CD4-positive, alpha-beta T cell treated with Interleukin-1 beta for 1 hour (primary cell): Measurements from ENCODE around the gene LRRC51.

Experiments used
- DNase-seq, 2 donors: peaks; one replicate each; pipeline ENCODE4 v3.0.0-alpha.2; 2020 to 2022

The LRRC51 gene

GRCh38 chr11:72111300-72112142 is 30.9 kb downstream of the LRRC51 start:
- no peak for DNase-seq

GRCh38 chr11:72112143-72112977 is 31.7 kb downstream of the LRRC51 start, which contains the start of gene ANAPC15:
Gene ANAPC15 (minus strand): TSS chr11:72112695. CDS start chr11:72111276, 1,419 bp downstream.
- DNase-seq = peak; percentile 99

DNA sequence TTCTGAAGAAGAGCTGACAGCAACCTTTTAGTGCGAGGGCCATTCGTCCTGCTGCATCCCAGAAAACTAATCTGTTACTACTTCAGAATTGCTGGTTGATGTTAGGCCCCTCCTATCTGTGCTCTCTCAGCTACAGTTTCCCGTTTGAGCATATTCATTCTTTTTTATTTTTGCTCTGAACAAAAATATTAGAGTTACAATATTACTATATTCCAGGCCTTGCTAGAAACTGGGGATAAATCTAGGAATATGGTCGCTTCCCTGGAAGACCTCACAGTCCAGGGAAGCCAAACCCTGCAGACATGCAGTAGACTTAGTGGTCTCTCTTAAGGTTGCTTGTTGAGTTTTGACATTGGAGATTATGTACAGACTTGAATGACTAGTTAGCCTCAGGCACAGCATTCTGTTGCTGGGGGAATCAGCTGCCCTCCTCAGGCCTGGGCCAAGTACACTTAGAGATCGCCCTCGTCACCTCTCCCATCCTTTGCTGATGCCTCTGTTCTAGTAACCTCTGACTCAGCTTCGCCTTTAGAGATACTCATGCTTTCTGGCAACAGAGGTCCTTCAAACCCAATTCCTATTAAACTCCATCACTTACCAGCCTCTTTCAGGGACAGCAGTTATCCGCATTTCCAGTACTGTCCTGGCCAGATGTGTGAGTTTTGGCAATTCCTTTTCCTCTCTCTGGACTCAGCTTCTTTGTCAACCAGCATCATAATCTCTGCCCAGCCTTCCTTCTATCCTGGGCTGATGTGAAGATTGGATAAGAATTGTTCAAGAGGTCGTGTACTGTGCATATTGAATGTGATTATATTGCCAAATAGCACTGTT is 32.5 kb downstream of the LRRC51 start:
- DNase-seq = no peak

DNA sequence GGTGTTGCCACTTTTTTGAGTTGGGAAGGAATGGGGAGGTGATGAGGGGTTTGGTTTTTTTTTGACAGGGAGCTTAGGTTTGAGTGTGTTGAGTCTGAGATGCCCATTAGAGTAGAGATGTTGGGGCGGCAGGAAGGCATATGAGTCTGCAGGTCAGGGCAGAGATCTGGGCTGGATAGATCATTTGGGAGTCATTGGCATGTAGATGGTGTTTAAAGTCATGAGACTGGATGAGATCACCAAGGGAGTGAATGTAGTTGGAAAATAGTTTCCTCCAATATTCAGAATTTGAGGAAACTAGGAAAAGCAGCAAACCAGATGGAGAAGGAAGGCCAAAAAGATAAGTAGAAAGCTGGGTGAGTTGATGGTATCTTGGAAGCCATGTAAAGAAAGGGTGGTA is 33.9 kb downstream of the LRRC51 start:
- DNase-seq = no peak

DNA sequence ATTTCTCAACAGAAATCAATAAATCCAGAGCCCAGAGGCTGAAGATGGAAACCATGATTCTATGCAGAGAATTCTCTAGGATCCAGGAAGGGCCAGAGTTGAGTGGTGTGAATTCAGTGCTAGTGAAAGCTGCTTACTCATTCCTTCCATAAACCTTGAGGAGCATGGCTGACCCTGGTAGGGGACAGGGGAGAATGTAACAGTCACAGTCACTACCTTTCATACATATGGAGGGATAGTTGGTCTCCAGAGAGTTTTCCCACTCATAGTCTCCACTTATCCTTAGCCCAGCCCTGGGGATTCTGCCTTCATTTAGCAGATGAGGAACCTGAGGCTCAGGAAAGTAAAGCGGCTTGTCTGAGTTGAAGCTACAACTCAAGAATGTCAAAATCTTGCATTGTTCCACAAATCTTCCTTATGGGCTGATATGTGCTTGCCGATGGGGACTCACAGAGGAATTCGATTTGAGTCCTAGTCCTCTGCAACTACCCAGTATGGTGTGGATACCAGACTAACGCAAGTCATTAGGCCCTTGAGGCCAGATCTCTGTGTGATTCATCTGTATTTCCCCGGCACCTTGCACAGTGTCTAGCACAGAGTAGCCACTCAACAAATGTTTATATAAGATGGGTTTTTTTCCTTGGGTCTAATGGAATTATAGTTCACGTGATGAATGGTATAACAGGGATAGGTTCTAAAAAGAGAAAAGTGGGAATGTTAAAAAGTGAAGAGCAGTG is 35.5 kb downstream of the LRRC51 start:
- DNase-seq = no peak

DNA sequence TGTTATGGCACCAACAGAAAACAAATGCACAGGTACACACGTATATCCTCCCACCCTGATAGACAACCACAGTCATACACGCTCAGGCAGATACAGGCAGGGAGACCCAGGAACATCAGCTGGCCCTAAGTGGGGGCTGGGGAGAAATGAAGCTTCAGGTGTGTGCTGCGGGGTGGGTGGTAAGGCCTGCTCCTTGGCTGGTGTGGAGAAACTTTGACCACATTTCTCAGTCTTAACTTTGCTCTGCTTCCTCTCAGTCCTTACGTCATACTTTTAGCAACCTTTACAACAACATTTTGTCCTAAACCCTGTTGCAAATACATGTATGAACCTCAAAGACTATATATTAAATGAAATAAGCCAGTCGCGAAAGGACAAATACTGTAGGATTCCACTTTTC is 38.5 kb downstream of the LRRC51 start:
- DNase-seq = no peak

- no peak for DNase-seq
These were observed 40.3 kb downstream of the LRRC51 start for GRCh38 chr11:72120930-72121329.

DNA sequence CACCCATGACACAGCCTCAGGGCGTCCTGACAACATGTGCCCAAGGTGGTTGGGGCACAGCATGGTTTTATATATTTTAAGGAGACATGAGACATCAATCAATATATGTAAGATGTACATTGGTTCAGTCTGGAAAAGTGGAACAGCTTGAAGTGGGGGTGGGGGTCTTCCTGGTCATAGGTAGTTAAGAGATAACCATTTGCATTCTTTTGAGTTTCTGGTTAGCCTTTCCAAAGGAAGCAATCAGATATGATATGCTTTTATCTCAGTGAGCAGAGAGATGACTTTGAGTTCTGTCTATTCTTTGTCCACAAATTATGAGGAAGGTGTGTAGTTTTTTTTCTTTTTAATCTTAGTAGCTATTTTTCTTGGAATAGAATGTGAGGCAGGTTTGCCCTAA is 42.0 kb downstream of the LRRC51 start:
- no peak for DNase-seq

- DNase-seq = no peak
These were observed 42.5 kb downstream of the LRRC51 start for GRCh38 chr11:72123117-72123653.

DNA sequence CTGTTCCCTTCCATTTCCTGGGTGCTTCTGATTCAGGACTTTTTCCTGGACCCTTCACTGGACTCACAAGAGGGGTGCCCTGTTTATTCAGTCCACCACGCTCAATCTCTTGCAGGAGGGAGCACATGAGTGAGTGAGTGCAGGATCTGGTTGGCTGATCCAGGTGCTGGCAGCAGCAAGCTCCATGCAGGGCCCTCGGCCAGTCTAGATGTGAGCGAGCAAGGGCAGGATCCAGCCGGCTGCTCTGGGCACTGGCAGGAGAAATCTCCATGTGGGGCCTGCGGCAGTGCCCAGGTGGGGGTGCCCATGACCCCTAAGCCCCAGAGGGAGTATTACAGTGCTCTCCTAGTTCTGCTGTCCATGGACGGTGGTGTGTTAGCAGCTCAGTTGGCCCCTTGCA is 43.4 kb downstream of the LRRC51 start:
- DNase-seq = no peak

DNA sequence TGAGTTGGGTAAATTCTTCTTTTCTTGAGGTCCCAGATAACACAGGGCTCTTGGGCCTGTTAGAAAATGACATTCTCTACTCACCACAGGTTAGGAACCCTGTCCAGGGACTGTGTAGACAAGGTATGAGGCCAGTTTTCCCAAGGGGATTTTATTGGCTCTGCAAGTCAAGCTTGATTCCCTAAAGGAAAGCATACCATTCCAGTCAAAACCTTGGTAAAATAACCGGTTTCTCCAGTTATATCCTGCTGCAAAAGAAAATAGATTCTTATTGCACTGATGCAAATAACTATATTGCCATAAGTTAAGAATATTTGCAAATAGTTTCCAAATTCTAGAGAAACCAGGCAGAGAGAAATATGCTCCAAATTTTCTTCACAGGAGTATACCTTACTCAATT is 45.3 kb downstream of the LRRC51 start:
- no peak for DNase-seq

GRCh38 chr11:72127923-72128322 is 47.3 kb downstream of the LRRC51 start:
- no peak for DNase-seq

DNA sequence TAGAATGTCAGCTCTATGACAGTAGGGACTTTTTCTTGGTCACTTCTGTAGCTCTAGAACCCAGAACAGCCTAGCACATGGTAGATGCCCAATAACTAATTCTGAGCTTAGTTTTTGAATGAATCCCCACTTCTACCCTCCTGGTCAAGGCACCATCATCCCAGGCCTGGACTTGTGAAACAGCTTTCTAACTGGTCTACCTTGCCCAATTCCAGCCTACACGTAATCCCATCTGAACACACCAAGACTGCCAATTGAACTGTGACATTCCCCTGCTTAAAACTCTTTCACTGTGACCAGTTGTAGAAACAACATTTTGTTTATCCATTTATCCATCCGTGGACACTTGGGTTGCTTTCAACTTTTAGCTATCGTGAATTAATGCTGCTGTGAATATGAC is 48.7 kb downstream of the LRRC51 start:
- DNase-seq = no peak

- no peak for DNase-seq
These were observed 52.0 kb downstream of the LRRC51 start for GRCh38 chr11:72132646-72133045.

- DNase-seq = peak in 1 of 2 donors; percentile 11
These were observed 54.8 kb downstream of the LRRC51 start, which contains the start of gene FOLR3 for GRCh38 chr11:72135473-72135872. Gene FOLR3 (plus strand): TSS chr11:72135725. CDS start chr11:72135953, 228 bp downstream.

DNA sequence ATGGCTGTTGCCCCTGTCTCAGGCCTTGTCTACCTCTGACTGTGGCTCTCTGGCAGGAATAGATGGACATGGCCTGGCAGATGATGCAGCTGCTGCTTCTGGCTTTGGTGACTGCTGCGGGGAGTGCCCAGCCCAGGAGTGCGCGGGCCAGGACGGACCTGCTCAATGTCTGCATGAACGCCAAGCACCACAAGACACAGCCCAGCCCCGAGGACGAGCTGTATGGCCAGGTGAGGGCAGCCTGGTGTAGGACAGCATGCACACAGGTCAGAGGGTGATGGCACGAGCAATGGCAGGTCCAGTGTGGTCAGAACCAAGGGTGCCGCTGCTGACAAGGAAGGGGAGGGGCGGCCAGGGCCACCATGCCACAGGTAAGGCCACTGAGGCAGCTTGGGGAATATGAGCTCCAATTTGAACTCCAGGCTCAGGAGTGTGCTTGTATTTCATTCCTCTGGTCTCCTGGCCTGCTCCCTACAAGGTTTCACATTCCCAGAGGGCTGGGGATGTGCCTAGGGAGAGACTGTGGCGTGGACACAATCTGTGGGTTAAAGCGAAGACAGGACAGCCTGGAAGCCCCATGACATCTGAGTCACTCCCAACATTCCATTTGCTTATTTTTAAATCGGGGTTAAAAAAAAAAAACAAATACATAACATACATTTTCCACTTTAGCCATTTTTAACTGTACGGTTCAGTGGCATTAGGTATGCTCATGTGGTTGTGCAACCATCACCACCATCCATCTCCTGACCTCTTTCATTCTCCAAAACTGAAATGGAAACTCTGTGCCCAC is 55.4 kb downstream of the LRRC51 start:
- DNase-seq = no peak

- DNase-seq = no peak
These were observed 56.1 kb downstream of the LRRC51 start for GRCh38 chr11:72136684-72137262.

GRCh38 chr11:72138821-72139390 is 58.3 kb downstream of the LRRC51 start:
- DNase-seq = no peak

GRCh38 chr11:72139500-72139899 is 58.9 kb downstream of the LRRC51 start:
- DNase-seq = no peak

GRCh38 chr11:72140661-72141060 is 60.0 kb downstream of the LRRC51 start:
- DNase-seq = no peak
